HG03558 (cell line): Measurements from ENCODE around the gene TEKT2.

Experiments used
- ATAC-seq: cut with Tn5 transposase; IDR thresholded peaks from one replicate; pipeline ENCODE4 v1.9.1; 2021; ENCODE audit warnings: moderate number of reproducible peaks; ENCODE audit not compliant: unreplicated experiment; ENCODE audit errors: extremely low read depth

The TEKT2 gene

GRCh38 chr1:36087233-36088123 lies 3.6 kb downstream of the TEKT2 start:
- no peak for ATAC-seq

GRCh38 chr1:36088265-36088576 lies 4.3 kb downstream of the TEKT2 start:
- ATAC-seq = no peak

GRCh38 chr1:36088577-36089392 lies 4.9 kb downstream of the TEKT2 start, which contains the start of gene ADPRS:
Gene ADPRS (plus strand): TSS chr1:36088892. CDS start chr1:36088905, 13 bp downstream.
- ATAC-seq = peak; percentile 48

DNA sequence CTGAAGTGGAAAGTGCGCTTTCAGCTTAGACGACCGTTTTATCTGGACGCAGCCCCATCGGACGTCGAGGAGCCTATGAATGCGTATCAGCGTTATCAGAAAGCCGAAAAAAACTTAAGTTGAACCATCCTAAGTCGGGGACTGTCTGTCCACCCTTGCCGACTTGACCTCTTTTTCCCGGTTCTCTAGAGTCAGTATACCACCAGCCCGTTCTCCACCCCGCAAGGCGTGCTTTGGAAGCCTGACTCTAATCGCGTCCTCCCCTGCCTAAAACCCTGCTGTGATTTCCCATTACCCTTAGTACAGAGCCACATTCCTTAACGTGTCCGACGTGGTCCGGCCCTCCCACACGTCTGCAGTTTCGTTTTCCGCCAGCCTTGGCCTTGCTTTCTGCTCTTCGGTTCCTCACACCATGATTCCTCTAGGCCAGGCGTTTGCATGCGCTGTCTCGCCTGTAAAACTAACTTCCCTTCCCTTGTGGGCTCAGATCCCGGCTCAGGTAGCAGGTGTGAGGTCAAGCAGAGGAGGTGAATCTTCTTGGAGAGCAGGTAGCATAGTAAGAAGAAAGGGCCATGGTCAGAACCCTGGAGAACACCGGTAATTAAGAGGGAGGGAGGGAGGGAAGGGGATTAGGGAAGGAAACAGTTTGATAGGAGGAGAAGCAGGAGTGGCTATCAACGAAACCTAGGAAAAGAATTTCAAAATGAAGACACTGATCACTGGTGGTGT lies 5.7 kb downstream of the TEKT2 start:
- no peak for ATAC-seq

- no peak for ATAC-seq
These were observed 7.2 kb downstream of the TEKT2 start for GRCh38 chr1:36091141-36091540.

GRCh38 chr1:36091698-36092097 lies 7.8 kb downstream of the TEKT2 start:
- ATAC-seq = no peak

GRCh38 chr1:36092166-36092797 lies 8.4 kb downstream of the TEKT2 start:
- no peak for ATAC-seq

DNA sequence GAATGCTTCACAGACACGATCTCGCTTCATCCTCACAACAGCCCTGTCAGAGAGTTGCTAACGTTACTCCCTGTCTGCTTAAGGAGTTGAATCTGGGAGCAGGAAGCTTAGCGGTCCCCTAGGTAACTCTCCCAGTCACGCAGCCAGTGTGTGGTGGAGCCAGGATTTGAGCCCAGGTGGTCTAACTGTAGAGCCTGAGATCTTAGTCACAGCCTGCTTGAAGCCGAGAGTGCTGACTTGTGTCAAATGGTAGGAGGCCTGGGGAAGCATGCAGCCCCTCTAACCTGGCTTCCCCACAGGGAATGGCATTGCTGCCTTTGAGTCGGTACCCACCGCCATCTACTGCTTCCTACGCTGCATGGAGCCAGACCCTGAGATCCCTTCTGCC lies 8.9 kb downstream of the TEKT2 start:
- no peak for ATAC-seq

GRCh38 chr1:36093226-36093625 lies 9.3 kb downstream of the TEKT2 start:
- no peak for ATAC-seq

DNA sequence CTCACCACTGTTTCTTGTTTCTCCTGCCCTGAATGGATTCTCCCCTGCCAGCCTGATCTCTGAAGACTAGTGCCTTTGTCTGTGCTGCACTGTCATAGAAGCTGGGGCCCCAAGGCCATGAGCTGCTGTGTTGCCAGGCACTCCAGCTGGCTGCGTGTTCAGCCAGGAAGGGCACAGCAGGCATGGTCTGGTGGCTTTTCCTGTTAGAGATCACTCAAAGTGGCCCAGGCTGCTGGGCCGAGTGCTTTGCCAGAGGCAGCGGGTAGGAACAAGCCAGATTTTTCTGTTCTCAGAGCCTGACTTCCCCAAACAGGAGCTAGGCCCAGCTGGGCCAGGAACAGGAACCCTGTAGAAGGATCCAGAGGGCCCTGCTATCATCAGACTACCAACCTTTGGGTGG lies 10.0 kb downstream of the TEKT2 start:
- ATAC-seq = no peak

DNA sequence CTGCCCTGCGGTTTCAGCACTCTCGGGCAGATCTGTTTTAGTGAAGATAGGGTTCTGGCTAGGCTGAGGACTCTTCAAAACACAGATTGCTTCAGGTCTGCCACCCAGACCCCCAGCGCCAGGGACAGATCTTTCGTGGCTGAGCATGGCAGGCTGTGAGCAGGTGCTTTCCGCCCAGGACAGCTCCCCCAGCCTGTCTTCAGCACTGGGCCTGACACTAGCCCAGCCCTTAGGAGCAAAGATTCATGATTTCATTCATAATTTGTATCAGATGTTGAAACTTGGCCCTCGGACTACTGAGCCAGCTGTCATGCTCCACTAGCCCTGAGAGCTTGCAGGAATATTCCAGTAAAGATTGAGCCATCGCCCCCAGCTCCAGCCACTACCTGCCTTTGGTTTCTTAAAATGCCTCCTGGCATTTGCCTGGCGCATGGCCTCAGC lies 10.7 kb downstream of the TEKT2 start:
- no peak for ATAC-seq

- no peak for ATAC-seq
These were observed 12.0 kb downstream of the TEKT2 start for GRCh38 chr1:36095760-36096405.

DNA sequence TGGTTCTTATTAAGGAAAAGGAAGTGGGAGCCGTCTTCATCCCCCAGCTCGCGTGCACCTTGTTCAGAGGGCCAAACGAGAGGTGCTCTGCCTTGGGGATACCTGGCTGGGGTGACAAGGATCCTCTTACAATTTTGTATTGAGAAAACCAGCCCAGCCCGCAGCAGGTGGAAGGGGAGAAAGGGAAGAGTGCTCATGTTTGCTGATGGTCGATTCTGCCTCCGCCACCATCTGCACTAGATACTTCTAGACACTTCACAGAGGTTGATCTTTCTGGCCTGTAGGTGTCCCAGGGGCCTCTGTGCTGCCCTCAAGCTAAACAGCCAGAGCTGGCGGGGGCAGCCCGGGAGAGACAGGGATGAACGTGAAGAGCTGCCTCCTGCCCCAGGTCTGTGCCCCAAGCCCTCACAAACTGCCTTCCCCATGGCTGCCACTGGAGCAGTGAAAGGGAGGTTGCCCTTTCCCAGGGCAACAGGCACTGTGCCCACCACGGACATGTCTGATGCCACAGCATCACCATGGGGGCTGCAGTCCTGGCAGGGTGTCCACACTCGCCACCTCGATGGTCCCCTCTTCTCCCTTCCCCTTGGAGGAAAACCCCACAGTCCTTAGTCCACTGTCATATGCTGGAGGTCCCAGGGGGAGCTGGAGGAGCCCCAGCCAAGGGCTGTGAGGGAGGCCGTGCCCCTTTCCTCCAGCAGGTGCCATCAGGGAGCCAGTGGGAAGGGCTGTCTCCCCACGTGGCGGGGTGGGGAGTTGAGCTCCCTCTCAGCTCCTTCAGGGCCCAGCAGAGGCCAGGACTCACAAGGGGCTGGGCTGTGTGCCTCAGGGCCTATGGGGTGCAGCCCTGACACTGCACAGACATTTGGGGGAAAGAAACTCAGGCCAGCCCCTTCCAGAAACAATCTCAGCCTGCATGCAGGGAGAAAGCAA lies 12.9 kb downstream of the TEKT2 start:
- no peak for ATAC-seq

- ATAC-seq = no peak
These were observed 14.0 kb downstream of the TEKT2 start for GRCh38 chr1:36097693-36098585.

DNA sequence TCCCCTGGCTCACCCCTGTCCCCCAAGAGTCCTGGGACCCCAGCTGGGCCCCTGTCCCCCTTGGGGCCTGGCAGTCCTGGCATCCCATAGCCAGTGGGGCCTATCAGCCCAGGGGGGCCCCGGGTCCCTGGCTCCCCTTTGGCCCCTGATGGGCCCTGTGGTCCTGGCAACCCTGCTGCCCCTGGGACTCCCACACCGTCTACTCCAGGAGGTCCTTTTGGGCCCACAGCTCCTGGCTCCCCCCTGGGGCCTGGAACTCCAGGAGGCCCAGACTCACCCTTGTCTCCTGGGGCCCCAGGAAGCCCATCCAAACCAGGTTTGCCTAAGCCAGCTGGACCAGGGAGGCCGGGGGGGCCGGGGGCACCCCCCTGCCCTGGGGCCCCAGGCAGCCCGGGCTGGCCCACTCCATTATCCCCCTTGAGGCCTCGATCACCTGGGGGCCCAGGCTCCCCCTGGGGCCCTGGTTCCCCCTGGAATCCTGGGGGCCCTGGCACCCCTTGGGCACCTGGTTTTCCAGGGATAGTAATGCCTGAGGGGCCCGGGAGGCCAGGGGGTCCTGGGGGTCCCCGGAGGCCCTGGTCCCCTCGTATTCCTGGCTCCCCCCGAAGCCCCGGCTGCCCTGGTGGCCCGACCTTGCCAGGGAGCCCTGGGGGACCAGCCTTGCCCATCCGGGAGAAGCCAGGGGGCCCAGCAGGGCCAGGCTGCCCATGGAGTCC lies 14.9 kb downstream of the TEKT2 start:
- ATAC-seq = no peak

- ATAC-seq = no peak
These were observed 15.9 kb downstream of the TEKT2 start for GRCh38 chr1:36099681-36100341.

GRCh38 chr1:36100376-36100775 lies 16.5 kb downstream of the TEKT2 start:
- ATAC-seq = no peak
